Stimulated activated CD4-positive, alpha-beta T cell treated with anti-CD3 and anti-CD28 coated beads, Interleukin-2, amount 100 ng/mL, for 48 hours (primary cell): ENCODE measurements around the gene NDUFAF3.
A peak's percentile ranks its signal among the peaks of the same experiment; 100 is the strongest.
"Not testable (repeated sequence)": the region's sequence is repeated elsewhere in the genome, so short reads cannot be mapped to it uniquely, and the experiment has no call there.

Experiments used
- DNase-seq, 2 donors: peaks; one replicate each; pipeline ENCODE4 v3.0.0-alpha.2; 2020

The NDUFAF3 gene

GRCh38 chr3:49001155-49001554 is 20.8 kb upstream of the NDUFAF3 start:
- no peak for DNase-seq

- no peak for DNase-seq
Observed at GRCh38 chr3:49004352-49005302, 17.3 kb upstream of the NDUFAF3 start.

- no peak for DNase-seq
Observed at GRCh38 chr3:49005303-49005680, 16.6 kb upstream of the NDUFAF3 start.

GRCh38 chr3:49005998-49006397 is 15.9 kb upstream of the NDUFAF3 start:
- no peak for DNase-seq

- no peak for DNase-seq
Observed at GRCh38 chr3:49006408-49007067, 15.4 kb upstream of the NDUFAF3 start.

- DNase-seq = peak; percentile 94 to 96
Observed at GRCh38 chr3:49007068-49007770, 14.7 kb upstream of the NDUFAF3 start, which contains the start of gene WDR6. Gene WDR6 (plus strand): TSS chr3:49007391. CDS start chr3:49007432, 41 bp downstream.

GRCh38 chr3:49007771-49008528 is 14.0 kb upstream of the NDUFAF3 start:
- DNase-seq = peak; percentile 80 to 86

- DNase-seq = not testable (repeated sequence)
Observed at GRCh38 chr3:49008627-49009026, 13.3 kb upstream of the NDUFAF3 start.

- no peak for DNase-seq
Observed at GRCh38 chr3:49009396-49009795, 12.5 kb upstream of the NDUFAF3 start.

GRCh38 chr3:49012441-49013017 is 9.4 kb upstream of the NDUFAF3 start:
- no peak for DNase-seq

GRCh38 chr3:49013113-49013737 is 8.7 kb upstream of the NDUFAF3 start:
- DNase-seq = no peak

GRCh38 chr3:49013738-49014660 is 7.9 kb upstream of the NDUFAF3 start:
- peak in 1 of 2 donors; percentile 49 for DNase-seq

GRCh38 chr3:49015072-49015471 is 6.8 kb upstream of the NDUFAF3 start:
- DNase-seq = no peak

- DNase-seq = no peak
Observed at GRCh38 chr3:49015765-49016164, 6.2 kb upstream of the NDUFAF3 start.

GRCh38 chr3:49016414-49017228 is 5.3 kb upstream of the NDUFAF3 start:
- no peak for DNase-seq

GRCh38 chr3:49017229-49017970 is 4.5 kb upstream of the NDUFAF3 start:
- DNase-seq = no peak

GRCh38 chr3:49017971-49018706 is 3.8 kb upstream of the NDUFAF3 start, which contains the start of gene DALRD3:
Gene DALRD3 (minus strand): TSS chr3:49018580. CDS start chr3:49018564, 16 bp downstream.
- peak; percentile 51 to 57 for DNase-seq

- DNase-seq = no peak
Observed at GRCh38 chr3:49018707-49019006, 3.3 kb upstream of the NDUFAF3 start.
